Amygdala (tissue), 56 donors: ENCODE data around the gene IL4I1.
"Not testable (repeated sequence)": the region's sequence is repeated elsewhere in the genome, so short reads cannot be mapped to it uniquely, and the experiment has no call there.

Experiments used
- DNase-seq, 56 donors: peaks; one replicate each; lab custom pipeline; 2025; lab: John Stamatoyannopoulos, UW

IL4I1 gene

DNA sequence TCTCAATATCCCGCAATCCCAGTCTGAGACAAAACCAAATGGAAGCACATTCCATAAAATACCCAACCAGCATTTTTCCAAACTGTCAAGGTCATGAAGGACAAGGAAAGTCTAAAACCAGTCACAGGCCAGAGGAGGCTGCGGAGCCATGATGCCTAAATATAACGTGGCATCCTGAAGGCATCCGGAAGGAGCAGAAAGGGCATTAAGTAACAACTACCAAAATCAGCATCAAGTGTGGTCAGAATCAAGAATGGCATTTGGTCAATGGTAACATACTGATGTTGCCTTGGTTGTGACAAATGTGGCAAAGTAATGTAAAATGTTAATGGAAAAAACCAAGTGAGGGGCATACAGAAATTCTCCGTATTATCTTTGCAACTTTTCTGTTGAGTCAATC is 28.8 kb upstream of the IL4I1 start:
- no peak for DNase-seq

DNA sequence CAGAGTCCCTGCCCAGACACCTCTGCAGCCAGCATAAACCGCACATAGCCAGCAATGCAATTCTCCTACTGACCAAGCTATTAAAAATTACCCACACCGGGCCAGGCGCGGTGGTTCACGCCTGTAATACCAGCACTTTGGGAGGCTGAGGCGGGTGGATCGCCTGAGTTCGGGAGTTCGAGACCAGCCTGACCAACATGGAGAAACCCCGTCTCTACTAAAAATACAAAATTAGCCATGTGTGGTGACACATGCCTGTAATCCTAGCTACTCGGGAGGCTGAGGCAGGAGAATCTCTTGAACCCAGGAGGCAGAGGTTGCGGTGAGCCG is 28.2 kb upstream of the IL4I1 start:
- not testable (repeated sequence) for DNase-seq

DNA sequence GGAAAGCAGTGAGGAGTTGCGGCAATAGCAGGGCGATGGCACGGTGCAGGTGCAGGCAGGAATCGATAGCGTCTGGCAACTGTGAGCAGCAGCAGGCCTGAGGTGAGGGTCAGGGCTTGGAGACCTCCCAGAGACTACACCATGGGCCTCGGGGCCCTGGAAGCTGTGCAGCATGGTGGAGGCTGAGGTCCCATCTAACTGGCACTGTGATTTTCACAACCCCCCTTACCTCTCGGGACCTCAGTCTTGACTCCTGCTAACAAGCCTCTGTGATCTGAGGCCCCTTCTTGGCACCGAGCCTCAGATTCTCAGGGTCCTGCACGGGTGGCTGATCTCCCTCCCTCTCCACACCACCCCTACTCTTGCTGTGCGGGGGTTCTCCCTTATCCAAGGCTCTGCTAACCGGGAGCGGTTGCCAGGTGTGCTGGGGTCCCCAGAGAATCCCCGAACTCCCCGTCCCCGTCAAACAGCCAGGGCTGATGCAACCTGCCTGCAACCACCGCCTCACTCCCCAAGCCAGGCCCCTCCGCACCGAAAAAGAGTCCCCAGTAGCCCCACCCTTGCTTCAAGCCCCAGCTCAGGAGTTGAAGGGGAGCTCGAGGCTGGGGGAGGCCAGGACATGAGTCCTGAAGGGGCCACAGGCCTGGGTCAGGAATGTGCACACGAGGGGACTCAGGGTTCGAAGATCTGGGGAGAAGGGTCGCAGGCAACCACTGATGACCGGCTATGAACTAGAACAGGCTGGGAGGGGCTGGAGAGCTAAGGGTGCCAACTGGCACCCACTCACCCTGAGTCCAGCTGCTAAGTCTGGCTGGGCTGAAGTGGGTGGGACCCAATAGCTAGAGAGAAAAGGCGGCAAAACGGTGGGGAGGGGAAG is 27.6 kb upstream of the IL4I1 start:
- no peak for DNase-seq

DNA sequence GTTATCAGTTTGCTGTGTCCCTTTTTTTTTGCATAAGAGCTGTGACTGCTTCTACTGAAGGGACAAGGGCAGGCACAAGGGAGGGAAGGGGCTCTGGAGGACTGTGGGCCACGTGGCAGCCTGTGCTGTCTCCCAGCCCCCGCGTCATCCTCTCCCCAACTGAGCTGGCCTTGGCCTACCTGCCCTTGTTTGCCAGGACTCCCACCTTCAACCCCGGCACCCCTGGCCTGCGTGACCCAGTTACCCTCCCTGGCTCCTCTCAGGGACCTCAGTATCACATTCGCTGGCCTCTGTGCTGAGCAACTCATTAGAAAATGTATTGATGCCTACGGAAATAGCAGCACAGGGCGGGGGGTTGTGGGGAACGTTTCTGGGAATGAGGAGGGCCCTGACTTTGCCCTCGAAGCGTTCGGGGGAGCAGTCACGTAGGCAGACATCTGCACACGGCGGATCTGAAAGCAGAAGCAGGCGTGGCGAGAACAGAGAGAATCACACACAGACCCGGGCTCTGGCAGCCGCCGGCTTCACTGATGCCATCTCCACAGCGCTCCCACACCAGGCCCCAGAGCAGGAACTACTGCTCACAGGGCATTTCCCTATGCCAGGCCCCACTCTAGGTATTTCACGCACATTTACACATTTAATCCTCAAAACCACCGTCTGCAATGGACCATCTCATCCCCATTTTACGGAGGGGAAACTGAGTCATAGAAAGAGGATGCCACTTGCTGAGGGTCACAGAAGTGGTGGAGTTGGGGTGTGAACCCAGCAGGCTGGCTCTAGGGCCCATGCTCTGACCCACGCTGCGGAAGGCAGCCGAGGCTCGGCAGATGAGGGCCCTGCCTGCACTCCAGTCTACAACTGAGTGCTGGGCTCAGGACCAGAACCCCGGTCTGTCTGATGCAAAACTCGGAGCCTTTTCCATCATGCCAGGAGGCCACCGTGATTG is 26.6 kb upstream of the IL4I1 start:
- DNase-seq = peak in 7 of 56 donors; percentile 8 to 33 (median 14)

DNA sequence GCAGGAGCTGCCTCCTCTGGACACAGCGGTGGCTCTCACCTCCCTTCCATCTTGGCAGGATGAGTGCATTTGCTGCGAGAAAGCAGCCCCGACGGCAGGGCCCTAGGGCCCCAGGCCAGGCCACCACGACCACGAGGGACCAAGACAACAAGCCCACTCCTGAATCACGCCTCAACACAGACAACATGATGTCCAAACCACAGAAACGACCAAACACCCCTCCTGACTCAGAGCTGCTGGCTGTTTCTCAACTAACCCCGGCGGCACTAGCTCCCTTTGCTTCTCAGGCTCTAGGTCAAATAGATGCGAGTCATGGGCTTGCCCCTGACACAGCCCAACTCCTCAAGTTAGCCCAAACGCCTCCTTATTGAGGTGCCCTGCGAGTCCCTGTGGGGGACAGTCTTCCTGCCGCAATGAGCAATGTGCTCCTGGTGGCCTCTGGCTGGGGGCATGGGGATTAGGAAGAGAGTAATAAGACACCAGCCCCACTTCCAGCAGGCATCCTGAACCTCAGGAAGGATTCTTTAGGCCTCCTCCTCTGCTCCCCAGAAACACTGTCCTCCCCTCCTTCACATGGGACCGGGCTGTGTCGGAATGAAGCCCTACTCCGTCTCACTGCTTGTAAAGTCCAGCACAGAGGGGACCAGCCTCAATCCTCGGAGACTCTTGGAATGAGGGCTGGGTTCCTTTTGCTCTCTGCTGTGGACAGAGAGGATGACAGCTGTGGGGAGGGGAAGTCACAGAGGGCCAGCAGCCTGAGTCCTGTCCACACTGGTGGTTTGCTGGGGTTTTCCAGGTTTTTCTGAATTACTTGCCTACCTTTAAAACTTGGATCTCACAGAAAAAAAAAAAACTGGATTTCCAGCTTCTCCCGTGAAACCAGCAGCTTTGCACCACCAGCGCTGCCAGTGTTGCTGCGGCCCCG is 25.4 kb upstream of the IL4I1 start:
- no peak for DNase-seq

DNA sequence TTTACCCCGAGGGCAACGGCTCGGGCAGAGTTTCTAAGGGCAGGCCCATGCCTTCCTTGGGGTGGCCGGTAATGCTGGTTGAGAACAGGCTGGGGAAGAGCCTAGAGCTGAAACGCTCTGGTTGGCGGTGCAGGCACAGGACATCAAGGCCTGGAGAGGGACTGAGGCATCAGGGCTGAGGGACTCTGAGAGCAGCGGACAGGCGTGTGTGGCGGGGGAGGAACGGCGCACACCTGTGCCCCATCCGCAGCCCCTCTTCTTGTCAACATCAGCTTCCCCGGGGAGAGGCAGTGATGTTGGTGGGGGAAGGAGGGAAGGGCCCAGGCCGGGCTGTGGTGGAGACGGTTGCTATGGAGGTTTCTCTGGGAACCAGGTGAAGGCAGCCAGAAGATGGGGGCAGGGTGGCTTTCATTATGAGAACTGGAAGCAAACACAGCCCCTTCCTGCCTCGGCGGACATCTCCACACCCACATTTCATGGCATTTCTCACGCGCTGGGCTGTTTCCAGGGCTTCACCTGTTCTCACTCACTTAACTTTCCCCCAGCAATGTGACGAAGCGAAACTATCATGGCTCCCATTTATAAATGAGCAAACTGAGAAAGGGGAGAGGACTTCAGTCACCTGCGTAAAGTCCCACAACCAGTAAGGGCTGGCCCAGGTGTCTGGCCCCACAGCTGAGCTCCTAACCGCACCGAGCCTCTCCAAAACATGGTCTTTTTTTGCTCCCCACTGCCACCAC is 24.1 kb upstream of the IL4I1 start:
- no peak for DNase-seq

DNA sequence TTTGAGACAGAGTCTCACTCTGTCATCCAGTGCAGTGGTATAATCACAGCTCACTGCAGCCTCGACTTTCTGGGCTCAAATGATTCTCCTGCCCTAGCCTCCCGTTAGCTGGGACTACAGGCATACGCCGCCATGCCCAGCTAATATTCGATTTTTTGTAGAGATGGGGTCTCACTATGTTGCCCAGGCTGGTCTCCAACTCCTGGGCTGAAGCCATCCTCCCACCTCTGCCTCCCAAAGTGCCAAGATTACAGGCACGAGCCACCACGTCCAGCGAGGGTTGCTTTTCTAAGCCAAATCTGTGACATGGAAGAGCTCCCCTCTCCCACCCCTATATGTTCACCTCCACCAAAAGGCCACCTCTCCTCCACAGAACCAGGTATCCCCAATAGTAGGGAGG is 21.4 kb upstream of the IL4I1 start:
- no peak for DNase-seq

DNA sequence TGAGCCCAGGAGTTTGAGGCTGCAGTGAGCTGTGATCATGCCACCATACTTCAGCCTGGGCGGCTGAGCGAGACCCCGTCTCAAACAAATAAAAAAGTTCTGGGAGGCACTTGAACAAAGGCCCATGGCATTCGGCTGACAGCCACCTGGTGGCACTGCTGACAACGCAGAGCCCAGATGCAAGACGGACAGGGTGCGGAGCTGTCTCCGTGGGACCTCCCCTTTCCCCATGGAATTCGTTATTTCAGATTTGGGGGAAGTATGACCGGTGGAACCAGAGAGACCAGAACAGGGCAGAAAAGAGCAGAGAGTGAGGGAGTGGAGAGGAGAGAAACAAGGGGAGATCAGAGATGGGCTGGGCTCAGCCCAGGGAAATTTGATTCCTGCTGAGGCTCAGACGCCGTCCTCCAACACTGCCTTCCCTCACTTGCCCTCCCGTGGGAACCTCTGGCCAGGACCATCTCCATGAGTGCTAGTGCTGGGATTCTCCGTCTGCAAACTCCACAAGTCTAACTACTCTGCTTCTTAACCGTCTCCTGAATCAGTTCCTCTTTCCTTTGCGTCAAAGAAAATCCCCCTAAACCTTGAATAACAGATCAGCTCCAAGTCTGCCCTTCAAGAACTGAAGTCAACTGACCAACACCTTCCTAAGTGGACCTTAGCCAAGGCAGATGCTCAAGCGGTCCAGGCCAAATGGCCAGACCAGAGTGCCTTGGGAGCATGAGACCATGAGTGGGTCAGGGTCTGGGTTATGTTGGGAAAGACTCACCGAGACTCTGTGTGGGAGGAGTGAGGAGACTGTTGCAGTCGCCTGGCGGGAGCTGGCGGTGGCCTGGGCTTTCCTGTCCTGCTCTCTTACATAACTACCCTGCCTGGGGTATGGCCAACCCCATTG is 20.4 kb upstream of the IL4I1 start:
- peak in 4 of 56 donors; percentile 4 to 34 (median 12) for DNase-seq

DNA sequence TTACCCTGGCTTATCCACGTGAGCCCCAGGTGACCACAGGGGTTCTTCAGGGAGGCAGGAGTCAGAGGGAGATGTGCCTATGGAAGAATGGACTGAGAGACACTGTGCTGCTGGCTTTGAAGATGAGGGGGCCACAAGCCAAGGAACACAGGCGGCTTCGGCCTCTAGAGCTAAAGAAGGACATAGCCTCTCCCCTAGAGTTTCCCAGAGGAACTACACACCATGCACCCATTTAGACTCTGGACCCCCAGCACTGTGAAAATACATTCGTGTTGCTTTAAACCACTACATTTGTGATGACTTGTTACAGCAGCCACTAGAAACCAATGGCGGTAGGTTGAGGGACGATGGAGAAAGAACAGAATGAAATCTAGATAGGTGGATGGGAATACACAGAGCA is 18.6 kb upstream of the IL4I1 start:
- DNase-seq = no peak

DNA sequence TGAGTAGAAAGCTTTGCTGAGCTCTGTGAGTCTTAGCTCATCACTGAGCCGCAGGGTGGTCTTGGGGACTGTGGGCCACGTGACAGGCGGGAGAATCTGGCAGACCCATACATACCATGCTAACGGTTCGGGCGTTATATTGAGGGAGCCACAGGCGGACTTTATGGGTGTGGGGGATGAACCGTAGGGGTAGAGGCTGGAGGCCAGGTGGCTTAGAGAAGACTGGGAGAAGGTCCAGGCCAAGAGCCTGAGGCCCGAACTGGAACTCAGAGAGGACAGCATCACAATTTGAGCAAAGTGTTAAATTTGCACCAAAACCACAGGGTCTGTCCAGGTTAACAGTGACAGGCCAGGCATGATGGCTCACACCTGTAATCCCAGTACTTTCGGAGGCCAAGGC is 17.0 kb upstream of the IL4I1 start:
- DNase-seq = no peak

DNA sequence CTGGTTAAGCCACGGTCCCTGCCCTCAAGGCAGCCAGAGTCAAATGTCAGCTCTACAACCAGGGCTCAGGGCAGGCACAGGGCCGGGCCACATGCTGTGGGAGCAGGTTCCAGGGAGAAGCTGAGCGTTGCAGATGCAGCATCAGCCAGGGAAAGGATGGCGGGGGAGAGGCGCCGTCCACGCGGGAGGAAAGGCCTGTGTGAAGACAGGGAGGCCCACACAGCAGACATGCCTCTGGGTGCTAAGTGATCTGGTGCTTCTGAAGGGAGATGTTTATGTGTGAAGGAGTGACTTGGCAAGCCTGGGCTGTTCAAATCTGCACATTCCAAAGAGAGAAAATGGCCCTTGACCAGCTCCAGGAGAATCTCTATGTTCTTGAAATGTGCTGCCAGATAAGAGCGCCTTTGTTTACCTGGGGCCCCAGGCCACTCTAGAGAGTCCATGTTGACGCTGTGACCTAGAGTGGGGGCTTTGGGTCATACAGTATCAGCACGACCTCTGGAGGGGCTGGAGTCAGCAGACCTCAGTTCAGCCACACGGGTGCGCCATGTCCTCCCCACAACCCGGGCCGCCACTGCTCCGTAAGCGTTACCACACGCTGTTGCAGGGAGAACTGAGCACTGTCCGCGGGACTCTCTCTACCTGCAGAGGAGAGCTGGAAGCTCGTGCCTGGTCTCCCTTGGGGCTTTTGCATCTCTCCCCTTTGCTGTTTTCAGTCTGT is 16.4 kb upstream of the IL4I1 start:
- peak in 16 of 56 donors; percentile 3 to 62 (median 26) for DNase-seq

DNA sequence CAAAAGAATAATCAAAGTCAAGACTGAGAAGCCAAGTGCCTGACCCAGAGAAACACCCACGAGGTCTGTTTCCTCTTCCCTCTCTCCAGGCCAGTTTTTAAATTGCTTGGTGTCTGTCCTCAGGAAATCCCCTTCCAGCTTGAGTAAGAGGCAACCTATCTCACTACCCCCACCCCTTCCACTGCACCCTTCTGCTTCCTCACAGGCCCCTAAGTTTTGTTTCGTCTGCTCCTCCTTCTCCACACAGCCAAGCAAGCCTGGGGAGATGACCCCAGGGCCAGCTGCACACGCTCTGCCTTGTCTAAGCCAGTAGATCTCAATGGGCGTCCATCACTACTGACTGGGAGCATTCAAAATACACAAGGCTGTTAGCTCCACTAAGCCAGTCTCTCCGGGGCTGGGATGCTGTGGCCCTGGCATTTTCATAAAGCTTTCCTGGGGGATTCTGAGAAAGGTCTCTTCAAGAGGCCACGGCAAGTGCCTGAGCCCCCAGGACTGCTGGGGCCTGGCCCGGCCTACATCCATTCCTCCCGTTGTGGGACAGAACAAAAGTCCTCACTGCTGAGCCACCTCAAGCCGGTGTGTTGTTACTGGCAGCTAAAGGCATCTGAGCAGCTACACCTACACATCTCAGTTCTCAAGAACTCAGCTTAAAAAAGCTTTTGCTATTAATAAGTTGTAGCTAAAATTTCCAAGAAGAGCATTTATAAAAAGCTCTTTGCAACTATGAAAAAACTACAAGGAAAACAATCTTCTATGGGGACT is 14.9 kb upstream of the IL4I1 start:
- DNase-seq = peak in 10 of 56 donors; percentile 5 to 59 (median 16)

DNA sequence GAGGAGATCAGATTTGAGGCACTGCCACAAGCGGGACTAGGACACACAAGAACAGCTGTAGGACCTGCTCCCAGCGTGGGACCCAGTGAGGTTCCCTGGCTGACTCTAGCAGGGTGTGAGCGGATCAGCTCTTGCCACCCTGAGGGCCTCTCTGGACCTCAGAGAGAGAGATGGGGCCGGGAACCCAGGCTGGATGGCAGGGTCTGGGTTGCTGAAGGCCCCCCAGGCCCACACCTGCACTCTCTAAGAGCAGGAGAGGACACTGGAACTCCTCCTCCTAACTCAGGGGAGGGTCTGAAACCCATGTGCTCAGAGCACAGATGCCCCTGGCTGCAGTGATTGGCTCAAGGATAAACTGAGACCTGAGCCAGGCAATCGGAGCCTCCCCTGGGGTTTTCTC is 13.5 kb upstream of the IL4I1 start:
- no peak for DNase-seq

DNA sequence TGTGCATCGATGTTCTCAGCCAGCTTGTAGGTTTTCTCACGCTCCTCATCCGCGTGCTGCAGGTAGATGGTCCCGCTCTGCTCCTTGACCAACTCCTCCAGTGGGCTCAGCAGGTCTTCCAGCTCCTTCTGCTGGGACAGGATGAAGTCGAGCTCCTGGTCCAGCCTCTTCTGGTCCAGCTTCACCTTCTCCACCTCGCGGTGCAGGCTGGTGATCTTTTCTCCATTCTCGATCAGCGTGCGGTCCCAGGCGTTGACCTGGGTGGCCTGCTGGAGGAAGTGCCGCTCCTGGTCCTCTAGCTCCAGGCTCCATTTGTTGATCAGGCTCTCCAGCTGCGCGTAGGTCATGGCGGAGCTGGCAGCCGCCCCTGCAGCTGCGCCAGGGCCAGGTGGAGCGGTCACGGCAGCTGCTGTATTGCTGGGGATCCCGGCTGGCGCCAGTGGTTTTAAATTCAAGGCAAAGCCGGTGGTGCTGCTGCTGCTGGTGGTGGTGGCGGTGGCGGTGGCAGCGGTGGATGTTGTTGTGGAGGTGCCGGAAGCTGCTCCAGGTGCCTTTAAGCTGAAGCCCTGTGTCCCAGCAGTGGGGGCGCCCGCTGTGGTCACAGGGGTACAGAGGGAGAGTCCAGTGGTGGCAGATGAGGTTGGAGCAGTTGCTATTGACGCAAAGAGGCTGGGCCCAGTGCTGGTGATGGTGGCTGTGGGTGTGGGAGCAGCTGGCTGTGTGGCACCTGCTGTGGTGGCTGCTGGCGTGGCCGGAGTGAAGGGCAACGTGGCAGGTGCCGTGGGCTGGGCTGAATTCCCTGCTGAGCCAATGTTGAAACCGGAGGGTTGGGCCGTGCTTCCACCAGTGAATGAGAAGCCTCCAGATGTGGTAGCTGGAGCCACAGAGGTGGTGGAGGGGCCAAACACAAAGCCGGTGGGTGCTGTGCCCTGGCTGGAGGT is 12.1 kb upstream of the IL4I1 start:
- no peak for DNase-seq

DNA sequence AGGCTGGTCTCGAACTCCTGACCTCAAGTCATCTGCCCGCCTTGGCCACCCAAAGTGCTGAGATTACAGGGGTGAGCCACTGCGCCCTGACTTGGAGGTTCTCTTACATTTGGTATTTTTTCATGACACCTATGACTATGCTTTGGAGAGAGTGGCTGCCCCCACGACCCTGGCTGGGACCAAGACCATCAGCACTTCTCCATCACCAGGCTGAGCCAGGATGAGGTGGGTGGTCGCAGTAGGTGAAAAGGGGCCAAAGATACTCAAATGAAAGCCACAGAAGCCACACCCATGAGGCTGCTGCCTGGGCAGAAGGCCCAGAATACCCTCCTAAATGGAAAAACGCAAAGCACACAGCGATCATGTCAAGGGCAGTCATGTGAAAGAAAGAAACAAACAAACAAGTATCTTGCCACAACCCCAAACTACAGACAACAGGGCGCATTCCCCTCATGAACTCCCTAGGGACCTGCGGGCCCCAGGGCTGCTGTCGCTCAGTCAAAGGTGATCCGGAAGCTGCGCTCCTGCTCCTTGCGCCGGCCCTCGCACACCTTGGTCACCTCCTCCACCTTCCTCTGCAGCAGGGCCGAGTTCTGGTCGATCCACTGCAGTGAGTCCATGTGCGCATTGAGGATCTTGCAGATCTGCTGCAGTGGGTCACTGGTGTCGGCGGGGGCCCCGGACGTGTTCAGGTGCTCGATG is 11.2 kb upstream of the IL4I1 start:
- DNase-seq = no peak
